Stimulated activated CD8-positive, alpha-beta memory T cell treated with anti-CD3 and anti-CD28 coated beads, Interleukin-4, amount 100 ng/mL, for 24 hours (primary cell): Measurements from ENCODE around the gene FREM1.

Experiments
- DNase-seq: peaks from one replicate; pipeline ENCODE4 v3.0.0-alpha.2; 2020; ENCODE audit warnings: low read depth

Gene FREM1

GRCh38 chr9:14813336-14814248 is 96.6 kb downstream of the FREM1 start:
- no peak for DNase-seq

GRCh38 chr9:14812806-14813205 is 97.4 kb downstream of the FREM1 start:
- no peak for DNase-seq

- no peak for DNase-seq
These were observed 98.4 kb downstream of the FREM1 start for GRCh38 chr9:14811844-14812243.

- no peak for DNase-seq
These were observed 103.2 kb downstream of the FREM1 start for GRCh38 chr9:14806941-14807520.

GRCh38 chr9:14799030-14799429 is 111.2 kb downstream of the FREM1 start:
- DNase-seq, result no peak

GRCh38 chr9:14797435-14797834 is 112.8 kb downstream of the FREM1 start:
- DNase-seq, result no peak

GRCh38 chr9:14793389-14793788 is 116.8 kb downstream of the FREM1 start:
- no peak for DNase-seq

GRCh38 chr9:14790628-14791027 is 119.6 kb downstream of the FREM1 start:
- no peak for DNase-seq

- DNase-seq, result no peak
These were observed 121.4 kb downstream of the FREM1 start for GRCh38 chr9:14788846-14789245.

- no peak for DNase-seq
These were observed 126.9 kb downstream of the FREM1 start for GRCh38 chr9:14783358-14783757.

- no peak for DNase-seq
These were observed 127.8 kb downstream of the FREM1 start for GRCh38 chr9:14782286-14783051.

- no peak for DNase-seq
These were observed 129.5 kb downstream of the FREM1 start for GRCh38 chr9:14780693-14781092.

- DNase-seq, result no peak
These were observed 130.0 kb downstream of the FREM1 start for GRCh38 chr9:14780251-14780650.

GRCh38 chr9:14779566-14780022 is 130.6 kb downstream of the FREM1 start:
- no peak for DNase-seq

- DNase-seq, result no peak
These were observed 131.7 kb downstream of the FREM1 start for GRCh38 chr9:14778565-14778964.

GRCh38 chr9:14775917-14776316 is 134.3 kb downstream of the FREM1 start:
- no peak for DNase-seq

- no peak for DNase-seq
These were observed 139.6 kb downstream of the FREM1 start for GRCh38 chr9:14770592-14770991.

- DNase-seq, result no peak
These were observed 141.0 kb downstream of the FREM1 start for GRCh38 chr9:14769230-14769571.

GRCh38 chr9:14768405-14769229 is 141.6 kb downstream of the FREM1 start:
- no peak for DNase-seq

- DNase-seq, result no peak
These were observed 143.9 kb downstream of the FREM1 start for GRCh38 chr9:14766299-14766698.

- no peak for DNase-seq
These were observed 148.6 kb downstream of the FREM1 start for GRCh38 chr9:14761584-14761983.

GRCh38 chr9:14760060-14760459 is 150.2 kb downstream of the FREM1 start:
- no peak for DNase-seq
